ENCODE data around the gene MDP1.
"Not testable (repeated sequence)": the region's sequence is repeated elsewhere in the genome, so short reads cannot be mapped to it uniquely, and the experiment has no call there.

MDP1 gene

DNA sequence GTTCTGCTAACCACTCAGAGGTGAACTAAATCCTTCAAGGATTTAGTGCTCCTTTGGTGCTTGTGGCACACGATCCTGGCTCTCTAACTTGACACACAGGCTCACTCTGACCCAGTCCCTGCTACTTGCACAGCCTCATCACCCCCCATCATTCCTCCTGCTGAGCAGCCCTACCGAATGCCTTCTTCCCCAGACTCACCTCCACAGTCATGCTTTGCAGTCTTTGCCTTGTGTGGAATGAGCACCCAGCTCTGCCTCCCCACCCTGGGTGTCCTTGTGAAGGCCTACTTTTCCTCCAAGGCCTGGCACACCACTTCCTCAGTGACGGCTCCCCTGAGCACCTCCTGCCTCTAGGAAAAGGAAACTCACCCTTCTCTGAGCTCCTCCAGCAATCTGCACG, 34.5 kb upstream of the MDP1 start:
- no peak for DNase-seq

DNA sequence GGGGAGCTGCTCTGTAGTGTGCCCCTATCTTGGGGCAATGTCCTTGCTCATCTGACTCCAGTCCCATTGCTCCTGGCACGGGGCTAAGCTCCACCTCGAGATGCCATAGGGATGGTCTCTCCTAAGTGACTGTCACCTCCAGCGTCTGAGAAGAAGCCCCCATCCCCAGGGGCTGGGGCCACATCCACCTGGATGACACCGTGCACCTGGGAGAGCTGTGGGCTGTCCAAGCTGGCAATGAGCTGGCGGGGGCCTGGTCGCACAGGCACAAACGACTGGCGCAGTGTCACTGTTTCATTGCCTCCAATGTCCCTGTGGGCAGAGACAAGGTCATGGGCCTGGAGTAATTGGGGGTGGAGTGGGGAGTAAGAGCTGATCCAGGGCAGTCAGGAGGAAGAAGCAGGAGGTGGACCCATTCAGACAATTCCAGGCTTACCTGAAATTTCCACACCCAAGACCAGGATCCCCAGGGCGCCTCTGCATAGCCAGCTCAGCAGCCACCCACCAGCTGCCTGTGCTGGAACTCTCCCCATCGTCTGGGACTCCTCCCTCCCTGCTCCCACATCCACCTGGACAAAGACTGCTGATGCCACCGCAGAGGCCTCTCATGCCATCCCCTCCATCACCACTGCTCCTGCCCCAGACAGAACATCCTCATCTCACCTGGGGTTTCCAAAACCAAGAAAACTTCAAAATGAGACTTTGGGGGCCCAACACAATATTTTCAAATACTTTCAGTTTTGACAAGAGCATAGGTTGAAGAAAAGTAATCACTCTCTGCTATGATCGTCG, 33.6 kb upstream of the MDP1 start:
- no peak for DNase-seq

- no peak for DNase-seq
Observed at GRCh38 chr14:24247422-24247821, 31.6 kb upstream of the MDP1 start.

- no peak for DNase-seq
Observed at GRCh38 chr14:24246765-24247212, 30.9 kb upstream of the MDP1 start.

DNA sequence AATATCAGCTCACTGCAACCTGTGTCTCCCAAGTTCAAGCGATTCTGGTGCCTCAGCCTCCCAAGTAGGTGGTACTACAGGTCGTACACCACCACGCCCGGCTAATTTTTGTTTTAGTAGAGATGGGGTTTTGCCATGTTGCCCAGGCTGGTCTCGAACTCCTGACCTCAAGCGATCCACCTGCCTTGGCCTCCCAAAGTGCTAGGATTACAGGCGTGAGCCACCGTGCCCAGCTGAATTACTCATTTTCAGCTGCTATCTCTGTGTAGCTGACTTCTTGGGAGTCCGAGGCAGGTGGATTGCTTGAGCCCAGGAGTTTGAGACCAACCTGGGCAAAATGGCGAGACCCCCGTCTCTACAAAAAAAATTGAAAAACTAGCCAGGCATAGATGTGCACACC, 29.5 kb upstream of the MDP1 start:
- not testable (repeated sequence) for DNase-seq

DNA sequence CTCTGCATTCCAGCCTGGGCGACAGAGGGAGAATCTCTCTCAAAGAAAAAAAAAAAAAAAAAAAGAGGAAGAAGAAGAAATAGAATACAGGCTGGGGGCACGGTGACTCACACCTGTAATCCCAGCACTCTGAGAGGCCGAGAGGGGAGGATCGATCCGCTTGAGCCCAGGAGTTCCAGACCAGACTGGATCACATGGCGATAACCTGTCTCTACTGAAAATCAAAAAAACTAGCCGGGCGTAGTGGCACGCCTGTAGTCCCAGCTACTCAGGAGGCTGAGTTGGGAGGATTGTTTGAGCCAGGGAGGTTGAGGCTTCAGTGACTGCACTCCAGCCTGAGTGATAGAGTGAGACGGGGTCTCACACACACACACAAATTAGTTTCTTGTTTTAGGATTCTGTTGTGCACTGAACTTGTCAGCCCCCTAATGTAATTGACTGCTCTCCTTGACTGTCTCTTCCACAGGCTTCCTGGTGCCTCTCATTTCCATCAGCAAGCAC, 27.5 kb upstream of the MDP1 start:
- DNase-seq: no peak

DNA sequence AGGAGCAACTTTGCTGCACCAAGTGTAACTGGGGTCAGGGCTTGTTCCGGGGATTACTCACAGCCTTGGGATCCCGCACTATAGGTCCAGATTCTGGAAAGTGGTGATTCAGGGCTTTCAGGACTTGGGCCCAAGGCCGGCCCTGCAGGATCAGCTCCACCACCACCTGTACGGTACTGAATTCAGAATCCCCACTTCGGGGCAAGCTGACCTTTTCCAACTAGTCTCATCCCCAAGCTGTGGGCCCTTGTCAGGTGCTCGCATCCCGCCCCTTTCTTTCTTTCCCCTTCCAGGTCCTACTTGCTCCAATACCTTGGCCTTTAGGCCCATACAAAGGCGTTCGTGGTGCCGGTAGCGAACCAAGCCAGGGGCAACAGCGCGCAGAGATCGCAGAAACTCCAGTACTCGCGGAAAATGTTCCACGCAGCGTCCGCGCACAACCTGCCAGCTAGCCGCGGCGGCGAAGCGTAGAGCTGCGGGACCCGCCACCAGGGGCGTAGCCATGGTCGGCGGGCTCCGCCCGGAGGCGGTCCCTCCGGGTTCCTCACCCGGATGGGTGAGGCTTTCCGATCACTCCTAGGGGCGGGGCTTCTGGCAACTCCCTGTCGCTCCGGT, 26.1 kb upstream of the MDP1 start:
- DNase-seq: peak; percentile 87

GRCh38 chr14:24240110-24240918, 24.4 kb upstream of the MDP1 start:
- DNase-seq: no peak

DNA sequence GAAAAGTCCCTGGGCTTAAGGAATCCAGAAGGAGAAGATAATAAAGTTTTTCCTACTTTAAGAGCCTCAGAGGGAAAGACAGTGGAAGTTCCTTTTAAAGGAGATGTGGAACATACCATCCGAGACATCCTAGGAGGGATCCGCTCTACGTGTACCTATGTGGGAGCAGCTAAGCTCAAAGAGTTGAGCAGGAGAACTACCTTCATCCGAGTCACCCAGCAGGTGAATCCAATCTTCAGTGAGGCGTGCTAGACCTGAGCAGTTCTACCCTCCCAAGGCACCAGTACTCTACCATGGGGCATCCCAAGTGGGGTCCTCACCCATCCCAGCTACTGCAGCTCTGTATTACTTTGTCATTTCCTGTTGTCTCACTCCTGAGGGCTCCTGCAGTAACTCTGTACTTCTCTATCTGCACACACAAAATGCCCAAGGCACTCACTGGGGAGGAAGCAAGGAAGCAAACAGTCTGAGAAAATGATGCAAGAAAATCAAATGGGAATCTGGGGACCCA, 22.7 kb upstream of the MDP1 start:
- DNase-seq: no peak

DNA sequence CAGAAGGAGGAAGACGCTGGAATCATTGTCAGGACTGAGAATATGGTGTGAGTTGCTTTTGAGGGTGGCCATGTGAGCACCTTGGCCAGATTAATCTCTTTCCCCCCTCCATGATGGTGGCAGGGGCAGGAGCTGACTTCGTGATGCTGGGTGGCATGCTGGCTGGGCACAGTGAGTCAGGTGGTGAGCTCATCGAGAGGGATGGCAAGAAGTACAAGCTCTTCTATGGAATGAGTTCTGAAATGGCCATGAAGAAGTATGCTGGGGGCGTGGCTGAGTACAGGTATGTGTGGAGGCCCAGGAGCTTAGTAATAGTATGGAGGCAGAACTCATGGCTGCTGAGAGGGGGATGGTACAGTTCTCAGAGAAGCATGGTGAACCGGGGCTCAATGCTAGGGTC, 22.3 kb upstream of the MDP1 start:
- no peak for DNase-seq

DNA sequence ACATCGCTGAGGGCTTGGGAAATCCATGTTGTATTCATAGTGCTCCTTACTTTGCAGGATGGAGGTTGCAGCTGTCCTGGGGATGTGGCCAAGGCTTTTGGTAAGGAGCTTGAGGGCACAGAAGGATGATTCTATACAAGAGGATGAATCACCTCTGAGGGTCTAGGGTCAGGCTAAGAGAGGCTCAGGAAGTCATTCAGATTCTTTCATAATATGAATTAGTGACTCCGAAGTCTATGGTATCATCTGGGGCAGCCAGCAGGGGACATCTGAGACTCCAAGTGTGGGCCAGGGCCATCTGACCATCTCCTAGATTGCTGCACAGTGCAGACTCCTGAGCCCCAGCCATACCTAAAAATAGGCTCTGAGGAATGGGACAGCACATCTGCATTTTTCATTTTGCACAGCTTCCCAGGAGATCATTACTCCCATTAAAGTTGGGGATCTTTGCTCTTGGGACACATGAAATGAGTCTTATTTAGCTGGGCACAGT, 21.6 kb upstream of the MDP1 start:
- no peak for DNase-seq

- no peak for DNase-seq
Observed at GRCh38 chr14:24236689-24237462, 21.0 kb upstream of the MDP1 start.

GRCh38 chr14:24235804-24236688, 20.2 kb upstream of the MDP1 start:
- DNase-seq: no peak

- DNase-seq: no peak
Observed at GRCh38 chr14:24234095-24235005, 18.5 kb upstream of the MDP1 start.

GRCh38 chr14:24233538-24233866, 17.6 kb upstream of the MDP1 start:
- DNase-seq: no peak

DNA sequence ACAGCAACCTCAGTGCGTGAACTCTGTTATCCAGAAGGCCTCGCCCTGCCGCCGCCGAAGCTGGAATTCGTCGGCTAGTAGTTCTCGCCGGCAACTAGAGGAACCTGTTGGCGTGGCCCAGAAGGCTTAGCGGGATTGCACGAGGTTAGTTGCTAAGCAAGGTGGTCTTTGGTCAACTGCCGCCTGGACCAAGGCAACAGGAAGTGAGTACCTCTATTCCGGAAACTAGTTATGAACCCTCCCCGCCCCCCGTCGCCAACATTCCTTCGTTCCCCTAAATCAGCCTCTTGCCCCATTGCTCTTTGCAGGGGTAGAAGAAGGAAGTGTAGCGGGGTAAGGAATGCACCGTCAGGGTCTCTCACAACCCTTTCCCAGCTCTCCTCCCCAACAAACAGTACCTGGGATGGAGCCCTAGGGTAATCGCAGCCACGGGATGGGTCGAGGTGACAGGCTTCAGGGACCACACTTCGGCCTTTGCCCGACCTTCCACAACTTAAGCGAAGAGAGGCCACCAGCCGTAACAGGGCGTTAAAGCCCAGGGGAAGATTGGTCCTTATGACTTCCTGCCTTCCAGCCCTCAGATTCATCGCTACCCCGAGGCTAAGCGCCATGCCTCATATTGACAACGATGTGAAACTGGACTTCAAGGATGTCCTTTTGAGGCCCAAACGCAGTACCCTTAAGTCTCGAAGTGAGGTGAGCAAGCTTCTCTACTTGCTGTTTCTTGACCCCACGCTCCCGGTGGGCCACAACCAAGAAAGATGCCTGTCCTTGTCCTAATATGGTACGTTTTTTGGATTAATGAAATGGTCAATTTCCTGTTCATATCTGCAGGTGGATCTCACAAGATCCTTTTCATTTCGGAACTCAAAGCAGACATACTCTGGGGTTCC, 17.0 kb upstream of the MDP1 start, which contains the start of gene GMPR2:
GMPR2 (plus strand) TSS at position 285 of the 893 bp plus-strand sequence; CDS start at position 610, 325 bp downstream.
- DNase-seq: no peak

DNA sequence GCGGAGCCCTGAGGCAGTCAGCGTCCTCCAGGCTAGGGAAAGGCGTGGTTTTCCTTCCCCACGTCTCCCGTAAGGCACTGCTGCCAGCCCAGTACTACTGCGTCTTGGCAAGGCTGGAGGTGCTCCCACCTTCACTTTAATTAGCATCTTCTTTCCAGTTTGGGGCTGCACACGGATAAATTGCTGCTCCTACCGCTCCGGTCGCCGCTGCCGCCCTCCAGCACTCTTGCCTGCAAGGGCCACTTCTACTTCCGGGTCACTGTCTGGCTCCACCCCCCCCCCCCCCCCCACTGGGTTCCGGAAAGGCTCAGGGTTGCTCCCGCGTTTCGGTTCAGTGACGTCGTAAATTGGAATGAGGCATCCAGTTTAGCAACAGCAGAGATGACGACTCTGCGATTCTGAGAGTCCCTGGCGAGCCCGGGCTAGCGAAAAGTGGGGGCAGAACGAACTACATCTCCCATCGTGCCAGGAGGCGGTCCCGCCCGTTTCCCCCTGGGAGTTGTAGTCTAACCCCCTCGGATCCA, 16.3 kb upstream of the MDP1 start, which contains the start of gene NEDD8:
NEDD8 (minus strand) TSS at position 247 of the 524 bp plus-strand sequence; CDS start at position 147, 100 bp downstream.
- DNase-seq: peak; percentile 46

DNA sequence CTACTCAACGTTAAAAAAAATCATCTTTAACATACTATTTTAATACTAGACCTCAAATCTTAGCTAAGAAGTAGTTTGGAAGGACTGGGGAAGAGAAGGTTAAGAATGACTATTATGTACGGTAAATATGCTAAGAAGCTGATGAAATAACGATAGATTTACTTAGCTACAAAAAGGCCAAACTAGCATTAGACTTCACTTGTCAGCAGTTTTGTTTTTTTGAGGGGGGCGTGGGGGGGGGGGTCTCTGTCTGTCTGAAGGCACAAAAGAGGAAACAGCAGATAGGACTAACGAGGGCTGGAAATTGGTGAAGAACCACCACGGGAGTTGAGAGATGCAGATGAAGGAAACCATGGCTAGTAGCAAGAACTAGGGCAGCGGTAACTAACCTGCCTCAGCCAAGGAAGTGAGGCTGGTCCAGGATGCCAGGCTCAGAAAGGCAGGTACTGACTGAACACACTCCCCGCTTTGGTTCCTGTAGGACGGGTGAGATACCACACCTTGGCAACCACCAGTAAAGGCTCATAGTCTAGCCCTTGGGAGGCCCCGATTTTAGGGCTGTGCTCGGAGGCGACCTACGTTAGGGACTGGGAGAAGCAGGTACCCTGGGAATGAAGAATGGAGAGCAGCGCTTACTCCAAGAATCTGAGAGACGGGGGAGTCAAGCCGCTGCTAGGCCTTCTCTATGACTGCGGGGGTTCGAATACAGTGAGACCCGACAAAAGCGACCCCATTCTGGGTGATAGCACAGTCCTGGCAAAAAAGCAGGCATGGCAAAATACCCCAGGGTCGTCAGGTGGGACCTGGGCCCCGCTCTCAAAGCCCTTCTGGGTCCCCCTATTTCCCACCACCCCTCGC, 15.6 kb upstream of the MDP1 start:
- no peak for DNase-seq

All from NCI-H1436 treated with DMSO at 0.1 percent for 48 hours (cell line).